SU-DHL-6 (cell line): ENCODE measurements around the gene TM2D3.

Experiments used
- CTCF ChIP-seq: fragments of 200-600 bp; sonication (generic); IDR thresholded peaks from one replicate; pipeline ENCODE4 v1.5.1; 2017; ENCODE audit warnings: antibody characterized with exemption, mild to moderate bottlenecking, low read length, moderate library complexity; ENCODE audit not compliant: insufficient read depth, poor library complexity, severe bottlenecking
- EZH2phosphoT487 ChIP-seq: fragments of 200-600 bp; sonication (generic), shearing (Covaris generic); conservative IDR thresholded peaks from 2 replicates; pipeline ENCODE4 v1.6.1; 2018; ENCODE audit warnings: mild to moderate bottlenecking, antibody characterized with exemption, low read length, moderate library complexity, mixed read lengths

- TF ChIP-seq EZH2phosphoT487 = no peak
- TF ChIP-seq CTCF = no peak
Observed at GRCh38 chr15:101667881-101668280, 15.7 kb upstream of the TM2D3 start.
